ENCODE measurements around the gene TRIM2. TPM values are rescaled to one million over a fixed set of nuclear protein-coding genes. Genes with fewer than 3 reads are reported as not detected.

Gene TRIM2
- total RNA-seq, 1 experiment from 2014 or later = 41.4 TPM

DNA sequence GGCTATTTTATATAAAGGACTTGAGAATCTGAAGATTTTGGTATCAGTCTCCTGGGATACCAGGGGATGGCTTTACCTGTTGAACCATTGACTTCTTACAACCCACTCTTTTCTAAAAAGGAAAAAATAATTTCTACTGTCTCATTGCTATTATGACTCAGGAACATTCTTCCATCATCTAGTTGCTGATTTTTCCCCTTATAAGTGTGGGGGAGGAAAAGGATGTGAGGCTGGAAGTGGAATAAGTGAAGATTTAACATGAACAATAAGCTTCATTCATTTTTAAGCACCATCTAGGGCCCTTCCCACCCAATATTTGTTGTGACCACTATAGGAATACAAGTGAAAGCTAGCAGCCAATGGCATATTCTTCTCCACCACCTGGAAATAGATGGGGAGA, 129.6 kb downstream of the TRIM2 start:
- Histone ChIP-seq H3K9me3 (ENCODE audit: control insufficient read depth in 1 of 2, insufficient read depth in 1 of 2, low read depth in 1 of 2, low read length in 2 of 2) (no peaks in the 10 kb centered on the region), H3K27me3 (ENCODE audit: insufficient read depth, low read length) (no peaks in the 10 kb centered on the region), H3K4me1 (ENCODE audit: control insufficient read depth in 1 of 2, insufficient read depth in 2 of 2, low read length in 2 of 2) (no peaks in the 10 kb centered on the region), H3K4me2 (ENCODE audit: low read length) (no peak overlapping the region), H3K36me3 (ENCODE audit: control insufficient read depth in 1 of 2, insufficient read depth in 2 of 2, low read length in 2 of 2) (no peaks in the 10 kb centered on the region; a peak in 1 of 4 replicates), H3K4me3 (replicated peaks in 1 of 2; ENCODE audit: low read depth in 1 of 2, low read length in 2 of 2) (no peak overlapping the region), H3K9ac (ENCODE audit: low read length) (no peak overlapping the region), H4K20me1 (ENCODE audit: insufficient read depth) (no peaks in the 10 kb centered on the region), H2AFZ (ENCODE audit: low read depth, low read length, poor library complexity, severe bottlenecking) (no peak overlapping the region), H3K79me2 (ENCODE audit: insufficient read depth, low read length) (no peaks in the 10 kb centered on the region), H3K27ac (ENCODE audit: low read depth, low read length) (no peak overlapping the region), H3K9me2 (ENCODE audit: insufficient read depth) (0 out of 2 replicates have a peak, but pooled peaks cover 2% of the 10 kb centered on the region)
- POLR2A ChIA-PET = no interaction called here
- TF ChIP-seq, protein P1, sequence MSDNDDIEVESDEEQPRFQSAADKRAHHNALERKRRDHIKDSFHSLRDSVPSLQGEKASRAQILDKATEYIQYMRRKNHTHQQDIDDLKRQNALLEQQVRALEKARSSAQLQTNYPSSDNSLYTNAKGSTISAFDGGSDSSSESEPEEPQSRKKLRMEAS (IDR thresholded peaks at IDR 0.05) = no peak
- TF ChIP-seq EGR1 (IDR thresholded peaks at IDR 0.05; ENCODE audit: low read depth) = no peak
- TF ChIP-seq POLR2A (IDR thresholded peaks at IDR 0.05; ENCODE audit: borderline replicate concordance, extremely low read depth, insufficient read depth, insufficient read length) = no peak
- ATAC-seq (no peak), DNase-seq (ENCODE audit: low read depth, low spot score) (no peak)
- BruUV-seq (replicated peaks) = no TSS peak
- intact Hi-C loops (cut with micrococcal nuclease) = no loop called here
- CTCF ChIA-PET = no interaction called here
- RAD21 ChIA-PET (ENCODE audit: low non-redundant PET in 1 of 2, low total read pairs in 2 of 2, uncharacterized antibody in 2 of 2, unreplicated experiment in 2 of 2) = no interaction called here

- intact Hi-C loops (cut with micrococcal nuclease) = no loop called here
- no peaks in the 10 kb centered on the region for H3K79me2 ChIP-seq (ENCODE audit: insufficient read depth, low read length)
- POLR2A ChIA-PET = no interaction called here
- H2AFZ ChIP-seq (ENCODE audit: low read depth, low read length, poor library complexity, severe bottlenecking) = no peak overlapping the region
- H3K9me2 ChIP-seq (ENCODE audit: insufficient read depth) = 0 out of 2 replicates have a peak, but pooled peaks cover 2% of the 10 kb centered on the region
- H3K9me3 ChIP-seq (ENCODE audit: control insufficient read depth in 1 of 2, insufficient read depth in 1 of 2, low read depth in 1 of 2, low read length in 2 of 2) = no peaks in the 10 kb centered on the region
- RAD21 ChIA-PET (ENCODE audit: low non-redundant PET in 1 of 2, low total read pairs in 2 of 2, uncharacterized antibody in 2 of 2, unreplicated experiment in 2 of 2) = no interaction called here
- TF ChIP-seq FOSL1 (IDR thresholded peaks at IDR 0.05; ENCODE audit: low read depth) (no peak), RAD21 (IDR thresholded peaks at IDR 0.05; ENCODE audit: low read depth) (no peak)
- H3K4me3 ChIP-seq (replicated peaks in 1 of 2; ENCODE audit: low read depth in 1 of 2, low read length in 2 of 2) = no peak overlapping the region
- H4K20me1 ChIP-seq (ENCODE audit: insufficient read depth) = no peaks in the 10 kb centered on the region
- H3K27me3 ChIP-seq (ENCODE audit: insufficient read depth, low read length) = no peaks in the 10 kb centered on the region
- no peak overlapping the region for H3K27ac ChIP-seq (ENCODE audit: low read depth, low read length)
- no peaks in the 10 kb centered on the region; a peak in 1 of 4 replicates for H3K36me3 ChIP-seq (ENCODE audit: control insufficient read depth in 1 of 2, insufficient read depth in 2 of 2, low read length in 2 of 2)
- H3K9ac ChIP-seq (ENCODE audit: low read length) = no peak overlapping the region
- no peak overlapping the region for H3K4me2 ChIP-seq (ENCODE audit: low read length)
- no peak for DNase-seq (ENCODE audit: low read depth, low spot score)
- BruUV-seq (replicated peaks) = no TSS peak
- no peaks in the 10 kb centered on the region for H3K4me1 ChIP-seq (ENCODE audit: control insufficient read depth in 1 of 2, insufficient read depth in 2 of 2, low read length in 2 of 2)
- ATAC-seq = no peak
- CTCF ChIA-PET = no interaction called here
These were observed 131.4 kb downstream of the TRIM2 start for GRCh38 chr4:153335665-153336064.

Data from HCT116 (cell line).